ENCODE results near the gene KCNJ15. TPM values are rescaled to one million over a fixed set of nuclear protein-coding genes. Genes with fewer than 3 reads are reported as not detected.

KCNJ15 gene
- total and polyA plus RNA-seq, 2 of the 13 experiments (the other 11 are each of a cell fraction or from before 2014, with no cell fraction given) = not detected

GRCh38 chr21:38312822-38313221 is 56.0 kb downstream of the KCNJ15 start:
- Histone ChIP-seq H3K4me2 (ENCODE audit: low read depth, low read length) (no peak overlapping the region), H4K20me1 (ENCODE audit: insufficient read depth, low read length) (no peaks in the 10 kb centered on the region), H3K27me3 (ENCODE audit: control insufficient read depth in 1 of 2, insufficient read depth in 2 of 2, low read length in 2 of 2) (no peaks in the 10 kb centered on the region), H3K4me1 (ENCODE audit: insufficient read depth, low read length) (no peaks in the 10 kb centered on the region; the same call in 1 of the 2 replicates), H2AFZ (ENCODE audit: low read length) (no peak overlapping the region), H3K79me2 (ENCODE audit: insufficient read depth, low read length) (no peaks in the 10 kb centered on the region), H3K27ac (ENCODE audit: extremely low read length, insufficient read depth, low read length) (no peak overlapping the region), H3K9me3 (ENCODE audit: low read length) (no peaks in the 10 kb centered on the region), H3K36me3 (replicated peaks in 1 of 2; ENCODE audit: control insufficient read depth in 1 of 2, insufficient read depth in 2 of 2, low read length in 2 of 2) (no peaks in the 10 kb centered on the region), H3K4me3 (replicated peaks in 1 of 3; ENCODE audit: insufficient read depth in 1 of 3, low read depth in 2 of 3, low read length in 3 of 3) (no peak overlapping the region), H3K9ac (ENCODE audit: insufficient read depth, low read depth, low read length) (no peak overlapping the region)
- intact Hi-C loops (cut with micrococcal nuclease; ENCODE audit: unreplicated experiment) = no loop called here
- TF ChIP-seq SNAI1 (CRISPR knock-in tag; IDR thresholded peaks at IDR 0.05; ENCODE audit: borderline replicate concordance) (no peak), ZNF607 (CRISPR knock-in tag; IDR thresholded peaks at IDR 0.05; ENCODE audit: borderline replicate concordance) (no peak), ZNF138 (CRISPR knock-in tag; IDR thresholded peaks at IDR 0.05; ENCODE audit: low read depth) (no peak), MEIS2 (CRISPR knock-in tag; IDR thresholded peaks at IDR 0.05) (no peak), ZNF383 (CRISPR knock-in tag; IDR thresholded peaks at IDR 0.05; ENCODE audit: borderline replicate concordance) (no peak), ZSCAN29 (CRISPR knock-in tag; conservative IDR thresholded peaks at IDR 0.05) (no peak), HES4 (CRISPR knock-in tag; IDR thresholded peaks at IDR 0.05; ENCODE audit: borderline replicate concordance) (no peak), ZNF276 (CRISPR knock-in tag; IDR thresholded peaks at IDR 0.05; ENCODE audit: low read depth) (no peak), RFX5 (IDR thresholded peaks at IDR 0.05; ENCODE audit: low read depth, low read length) (no peak), ZMYM2 (CRISPR knock-in tag; IDR thresholded peaks at IDR 0.05) (no peak), EHMT2 (IDR thresholded peaks at IDR 0.05; ENCODE audit: borderline replicate concordance, low read depth, low read length) (no peak), ZNF18 (CRISPR knock-in tag; IDR thresholded peaks at IDR 0.05; ENCODE audit: insufficient replicate concordance) (no peak), SMAD9 (CRISPR knock-in tag; IDR thresholded peaks at IDR 0.05) (no peak), HOXA5 (CRISPR knock-in tag; IDR thresholded peaks at IDR 0.05) (no peak), ZNF510 (CRISPR knock-in tag; IDR thresholded peaks at IDR 0.05; ENCODE audit: low read depth) (no peak), SIX4 (CRISPR knock-in tag; IDR thresholded peaks at IDR 0.05) (no peak), PPARG (CRISPR knock-in tag; conservative IDR thresholded peaks at IDR 0.05) (no peak), NFIC (IDR thresholded peaks at IDR 0.05; ENCODE audit: low read length) (no peak)
- TF ChIP-seq, protein P1, sequence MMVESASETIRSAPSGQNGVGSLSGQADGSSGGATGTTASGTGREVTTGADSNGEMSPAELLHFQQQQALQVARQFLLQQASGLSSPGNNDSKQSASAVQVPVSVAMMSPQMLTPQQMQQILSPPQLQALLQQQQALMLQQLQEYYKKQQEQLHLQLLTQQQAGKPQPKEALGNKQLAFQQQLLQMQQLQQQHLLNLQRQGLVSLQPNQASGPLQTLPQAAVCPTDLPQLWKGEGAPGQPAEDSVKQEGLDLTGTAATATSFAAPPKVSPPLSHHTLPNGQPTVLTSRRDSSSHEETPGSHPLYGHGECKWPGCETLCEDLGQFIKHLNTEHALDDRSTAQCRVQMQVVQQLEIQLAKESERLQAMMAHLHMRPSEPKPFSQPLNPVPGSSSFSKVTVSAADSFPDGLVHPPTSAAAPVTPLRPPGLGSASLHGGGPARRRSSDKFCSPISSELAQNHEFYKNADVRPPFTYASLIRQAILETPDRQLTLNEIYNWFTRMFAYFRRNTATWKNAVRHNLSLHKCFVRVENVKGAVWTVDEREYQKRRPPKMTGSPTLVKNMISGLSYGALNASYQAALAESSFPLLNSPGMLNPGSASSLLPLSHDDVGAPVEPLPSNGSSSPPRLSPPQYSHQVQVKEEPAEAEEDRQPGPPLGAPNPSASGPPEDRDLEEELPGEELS (CRISPR knock-in tag; IDR thresholded peaks at IDR 0.05) = no peak
- DNase-seq (ENCODE audit: low spot score) = no peak
- BruUV-seq (replicated peaks) = no TSS peak
- 0% methylated on average over 1 of the region's 1 CpG for WGBS (ENCODE audit: low lambda C conversion rate)
- no peak for ATAC-seq
- in situ Hi-C loops (cut with HindIII; ENCODE audit: extremely low pct_ligation_motif_present, low pct_unique_long_range_greater_than_20kb) = no loop called here
- POLR2A ChIA-PET = no interaction called here
- FAIRE-seq = no peak
- CTCF ChIA-PET (ENCODE audit: low intra/inter-chr PET ratio, low total read pairs) = no interaction called here
